NCI-H69 (cell line): ENCODE results near the gene RAB17.
"Not testable (repeated sequence)": the region's sequence is repeated elsewhere in the genome, so short reads cannot be mapped to it uniquely, and the experiment has no call there.

ENCODE experiments used
- DNase-seq: peaks from one replicate; lab custom pipeline; 2025; lab: John Stamatoyannopoulos, UW

RAB17 gene

GRCh38 chr2:237624565-237624964 lies 34.0 kb upstream of the RAB17 start:
- no peak for DNase-seq

DNA sequence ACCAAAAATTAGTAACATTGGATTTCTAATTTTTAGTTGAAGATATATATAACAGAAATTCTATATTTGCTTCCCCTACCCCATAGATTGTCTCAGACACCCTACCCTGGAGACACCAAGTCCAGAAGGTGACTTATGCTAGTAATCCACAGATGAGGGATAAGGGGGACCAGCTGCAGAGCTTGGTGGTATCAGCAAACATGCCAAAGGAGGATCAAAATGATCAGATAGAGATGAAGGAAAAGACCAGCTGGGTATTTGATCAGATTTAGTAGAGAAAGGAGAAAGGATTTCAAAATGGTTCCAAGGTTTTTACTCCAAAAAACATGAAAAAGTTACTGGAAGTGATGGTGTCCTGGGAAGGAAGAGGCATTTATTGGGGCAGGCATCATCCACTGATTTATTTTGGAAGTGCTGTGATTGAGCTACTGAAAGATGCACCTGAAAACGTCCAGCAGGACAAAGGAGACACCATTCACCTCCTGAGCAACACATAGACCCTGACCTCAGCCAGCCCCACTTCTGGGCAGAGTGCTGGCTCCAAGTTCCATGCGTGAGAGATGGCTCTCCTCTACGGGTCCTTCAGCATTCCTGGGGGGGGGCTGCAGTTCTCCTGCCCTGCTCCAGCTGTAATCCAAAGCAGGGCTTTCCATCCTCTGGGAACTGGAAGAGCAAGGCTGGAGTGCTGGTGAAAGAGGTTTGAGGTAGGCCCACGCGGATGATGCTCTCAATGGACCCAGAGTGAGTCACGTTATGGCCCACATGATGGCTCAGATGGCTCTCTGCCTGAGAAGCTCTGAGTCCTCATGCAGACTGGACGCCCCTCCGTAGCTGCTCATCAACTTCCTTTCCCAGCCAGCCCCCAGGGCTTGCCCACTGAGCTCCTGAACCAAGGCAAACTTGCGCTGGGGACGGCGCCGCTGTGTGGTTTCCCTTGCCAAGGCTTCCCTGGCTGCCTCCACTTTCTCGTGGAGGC lies 33.2 kb upstream of the RAB17 start:
- DNase-seq = no peak

DNA sequence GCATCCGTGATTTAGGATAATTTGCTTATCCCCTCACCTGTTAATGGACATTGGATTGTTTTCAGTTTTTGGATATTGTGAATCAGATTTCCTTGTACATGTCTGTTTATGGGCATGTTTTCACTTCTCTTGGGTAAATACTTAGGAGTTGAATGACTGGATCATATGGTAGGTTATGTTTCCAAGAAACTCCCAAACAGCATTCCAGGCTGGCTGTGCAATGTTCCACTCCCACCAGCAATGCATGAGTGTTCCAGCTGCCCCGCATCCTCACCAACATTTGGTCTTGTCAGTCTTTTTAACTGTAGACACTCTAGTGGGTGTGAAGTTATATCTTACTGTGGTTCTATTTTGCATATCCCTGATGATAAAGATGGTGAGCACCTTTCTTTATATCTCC lies 27.9 kb upstream of the RAB17 start:
- no peak for DNase-seq

- DNase-seq = peak; percentile 62
These were observed 27.1 kb upstream of the RAB17 start for GRCh38 chr2:237617587-237617982.

GRCh38 chr2:237616734-237617586 lies 26.4 kb upstream of the RAB17 start:
- DNase-seq = no peak

- DNase-seq = no peak
These were observed 25.8 kb upstream of the RAB17 start for GRCh38 chr2:237616373-237616733.

GRCh38 chr2:237615631-237616249 lies 25.2 kb upstream of the RAB17 start:
- DNase-seq = no peak

- DNase-seq = peak; percentile 16
These were observed 23.7 kb upstream of the RAB17 start for GRCh38 chr2:237614151-237614720.

DNA sequence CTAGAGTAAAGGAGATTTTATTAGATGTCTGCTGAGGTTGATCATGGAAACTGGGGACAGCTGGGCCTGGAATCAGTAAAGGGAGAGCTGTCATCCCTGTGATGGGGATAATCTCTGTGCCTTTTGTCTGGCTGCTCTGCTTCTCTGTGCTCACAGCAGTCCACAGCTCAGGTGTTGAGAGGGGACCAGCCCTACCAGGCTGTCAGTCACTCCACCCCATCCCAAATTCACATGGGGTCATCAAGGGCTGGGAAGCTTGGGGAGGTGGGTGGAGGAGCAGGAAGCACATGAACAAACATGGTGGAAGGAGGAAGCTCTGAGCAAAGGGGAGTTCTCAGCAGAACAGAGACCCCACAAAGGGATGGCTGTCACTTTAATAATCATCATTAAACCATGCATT lies 23.1 kb upstream of the RAB17 start:
- DNase-seq = no peak

DNA sequence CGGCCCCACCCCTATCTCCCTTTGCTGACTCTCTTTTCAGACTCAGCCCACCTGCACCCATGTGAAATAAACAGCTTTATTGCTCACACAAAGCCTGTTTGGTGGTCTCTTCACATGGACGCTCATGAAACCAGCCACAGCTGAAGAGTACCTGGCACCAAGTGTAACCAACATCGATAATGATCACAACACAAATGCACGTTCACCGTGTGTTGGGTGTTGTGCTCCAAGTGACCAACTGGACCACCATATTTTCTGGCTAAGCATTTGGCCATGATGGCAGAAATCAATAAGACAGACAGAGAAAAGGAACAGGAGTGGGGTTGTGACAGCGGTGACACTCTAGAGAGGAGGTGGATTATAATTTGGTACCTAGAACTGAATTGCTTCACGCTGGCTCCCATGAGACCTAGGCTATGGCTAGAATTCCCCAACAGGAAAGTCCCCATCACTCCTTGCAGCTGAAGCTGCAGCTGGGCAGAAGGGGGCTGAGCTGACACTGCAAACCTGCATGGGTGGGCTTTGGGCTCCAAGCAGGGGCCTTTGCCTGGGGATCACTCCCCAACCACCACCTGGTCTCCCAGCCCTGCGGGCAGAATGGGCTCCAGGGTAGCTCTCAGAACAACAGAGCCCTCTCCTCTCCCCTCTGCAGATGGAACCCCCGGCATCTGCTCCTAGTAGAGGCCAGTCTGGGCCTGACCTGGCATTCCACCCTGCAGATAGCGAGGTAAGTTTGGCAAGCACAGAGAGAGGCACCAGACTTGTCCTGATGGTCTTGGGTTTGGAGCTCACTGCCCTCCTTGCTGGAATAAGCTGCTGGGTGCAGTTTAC lies 22.2 kb upstream of the RAB17 start:
- DNase-seq = no peak

DNA sequence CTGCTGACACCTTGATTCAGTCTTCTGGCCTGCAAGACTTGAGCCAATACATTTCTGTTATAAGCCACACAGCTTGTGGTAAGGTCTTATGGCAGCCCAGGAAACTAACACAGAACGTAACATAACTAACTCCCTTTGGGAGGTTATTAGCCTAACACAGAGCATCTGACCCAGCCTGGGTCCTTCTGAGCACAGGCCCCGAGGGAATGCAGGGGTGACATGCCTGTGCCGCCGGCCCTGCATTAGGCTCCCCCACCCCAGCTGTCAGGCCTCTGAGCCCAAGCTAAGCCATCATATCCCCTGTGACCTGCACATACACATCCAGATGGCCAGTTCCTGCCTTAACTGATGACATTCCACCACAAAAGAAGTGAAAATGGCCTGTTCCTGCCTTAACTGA lies 16.0 kb upstream of the RAB17 start:
- DNase-seq = not testable (repeated sequence)

- peak; percentile 47 for DNase-seq
These were observed 14.4 kb upstream of the RAB17 start for GRCh38 chr2:237604960-237605359.

- DNase-seq = no peak
These were observed 13.9 kb upstream of the RAB17 start for GRCh38 chr2:237604391-237604790.

- DNase-seq = no peak
These were observed 13.3 kb upstream of the RAB17 start for GRCh38 chr2:237603718-237604362.

- no peak for DNase-seq
These were observed 12.6 kb upstream of the RAB17 start for GRCh38 chr2:237603049-237603717.

GRCh38 chr2:237602409-237602808 lies 11.9 kb upstream of the RAB17 start:
- DNase-seq = no peak

- no peak for DNase-seq
These were observed 11.1 kb upstream of the RAB17 start for GRCh38 chr2:237601453-237602116.

- peak; percentile 49 for DNase-seq
These were observed 9.8 kb upstream of the RAB17 start for GRCh38 chr2:237600205-237600846.

- no peak for DNase-seq
These were observed 9.1 kb upstream of the RAB17 start for GRCh38 chr2:237599465-237600110.
